HepG2 (cell line): ENCODE measurements around the gene KARS1.

Source experiments
- ATF1 ChIP-seq: IDR thresholded peaks from 2 replicates; pipeline ENCODE4 v1.6.1; 2016; ENCODE audit warnings: mild to moderate bottlenecking, control low read depth
- ATF7-NPFF ChIP-seq: sonication (generic); formaldehyde crosslinking; IDR thresholded peaks from 2 replicates; pipeline ENCODE4 v1.8.1; 2023; ENCODE audit warnings: mild to moderate bottlenecking, low read depth, missing genetic modification reagents, moderate library complexity
- CAMTA2 ChIP-seq: sonication (generic); formaldehyde crosslinking; IDR thresholded peaks from 2 replicates; pipeline ENCODE4 v1.4.0; 2020; ENCODE audit warnings: mild to moderate bottlenecking, missing genetic modification reagents, borderline replicate concordance
- HOXA9 ChIP-seq: sonication (generic); formaldehyde crosslinking; IDR thresholded peaks from 2 replicates; pipeline ENCODE4 v1.8.1; 2022; ENCODE audit warnings: missing genetic modification reagents, mild to moderate bottlenecking, moderate library complexity, borderline replicate concordance
- JUN ChIP-seq: sonication (generic); formaldehyde crosslinking; IDR thresholded peaks from 2 replicates; pipeline ENCODE4 v1.4.0; 2020; ENCODE audit warnings: mild to moderate bottlenecking, missing genetic modification reagents
- TCF12 ChIP-seq, 2 experiments: fragments of 450-650 bp in 1 of 2; sonication (generic) in 1 of 2; formaldehyde crosslinking in 1 of 2; IDR thresholded peaks; 2 replicates each; pipeline versions ENCODE4 v1.6.1 to v1.8.0; 2017 to 2022; ENCODE audit warnings: antibody characterized with exemption in 1 of 2, mild to moderate bottlenecking in 1 of 2, missing genetic modification reagents in 1 of 2, moderate library complexity in 1 of 2
- ZBTB1 ChIP-seq: sonication (generic); formaldehyde crosslinking; IDR thresholded peaks from 2 replicates; pipeline ENCODE4 v1.4.0; 2020; ENCODE audit warnings: missing genetic modification reagents, borderline replicate concordance
- ZNF75D ChIP-seq: sonication (generic); formaldehyde crosslinking; IDR thresholded peaks from 2 replicates; pipeline ENCODE4 v1.8.1; 2023; ENCODE audit warnings: missing genetic modification reagents, mild to moderate bottlenecking, borderline replicate concordance
- ZSCAN29 ChIP-seq: sonication (generic); formaldehyde crosslinking; conservative IDR thresholded peaks from 2 replicates; pipeline ENCODE4 v1.4.0; 2020; ENCODE audit warnings: mild to moderate bottlenecking, missing genetic modification reagents
- TF ChIP-seq, protein P1 (sequence below): sonication (generic); formaldehyde crosslinking; IDR thresholded peaks from 2 replicates; pipeline ENCODE4 v1.5.0; 2020; ENCODE audit warnings: mild to moderate bottlenecking, missing genetic modification reagents, moderate library complexity
- TF ChIP-seq, protein P2 (sequence below): IDR thresholded peaks from 2 replicates; pipeline ENCODE4 v1.6.1; 2016

DNA sequence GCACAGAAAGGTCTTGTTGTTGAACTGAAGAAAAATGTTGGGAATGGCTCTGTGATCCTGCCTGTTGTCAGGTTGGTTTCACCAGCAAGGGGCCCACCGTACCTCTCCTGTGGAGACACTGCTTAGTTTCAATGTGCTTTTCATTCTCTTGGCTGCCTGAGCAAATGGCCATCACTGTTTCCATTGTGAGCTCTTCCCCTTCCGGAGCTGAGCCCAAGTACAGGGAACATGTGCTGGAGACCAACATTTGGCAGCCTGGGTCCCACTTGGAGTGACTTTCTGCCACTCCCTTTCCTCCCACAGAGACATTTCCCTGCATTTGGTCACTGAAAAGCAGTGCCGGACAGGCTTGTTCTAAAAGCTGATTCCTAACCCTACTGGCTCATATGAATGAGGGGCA lies 58.2 kb downstream of the KARS1 start:
- TF ChIP-seq, protein P1, sequence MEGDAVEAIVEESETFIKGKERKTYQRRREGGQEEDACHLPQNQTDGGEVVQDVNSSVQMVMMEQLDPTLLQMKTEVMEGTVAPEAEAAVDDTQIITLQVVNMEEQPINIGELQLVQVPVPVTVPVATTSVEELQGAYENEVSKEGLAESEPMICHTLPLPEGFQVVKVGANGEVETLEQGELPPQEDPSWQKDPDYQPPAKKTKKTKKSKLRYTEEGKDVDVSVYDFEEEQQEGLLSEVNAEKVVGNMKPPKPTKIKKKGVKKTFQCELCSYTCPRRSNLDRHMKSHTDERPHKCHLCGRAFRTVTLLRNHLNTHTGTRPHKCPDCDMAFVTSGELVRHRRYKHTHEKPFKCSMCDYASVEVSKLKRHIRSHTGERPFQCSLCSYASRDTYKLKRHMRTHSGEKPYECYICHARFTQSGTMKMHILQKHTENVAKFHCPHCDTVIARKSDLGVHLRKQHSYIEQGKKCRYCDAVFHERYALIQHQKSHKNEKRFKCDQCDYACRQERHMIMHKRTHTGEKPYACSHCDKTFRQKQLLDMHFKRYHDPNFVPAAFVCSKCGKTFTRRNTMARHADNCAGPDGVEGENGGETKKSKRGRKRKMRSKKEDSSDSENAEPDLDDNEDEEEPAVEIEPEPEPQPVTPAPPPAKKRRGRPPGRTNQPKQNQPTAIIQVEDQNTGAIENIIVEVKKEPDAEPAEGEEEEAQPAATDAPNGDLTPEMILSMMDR (CRISPR knock-in tag) = no peak
- no peak for TF ChIP-seq ATF1
- TF ChIP-seq HOXA9 = no peak
- no peak for TF ChIP-seq ZSCAN29 (CRISPR knock-in tag)
- TF ChIP-seq ATF7-NPFF = no peak
- TF ChIP-seq TCF12 (IDR thresholded peaks at IDR 0.05) = no peak
- no peak for TF ChIP-seq TCF12 (CRISPR knock-in tag; IDR thresholded peaks at IDR 0.05)
- TF ChIP-seq ZNF75D (CRISPR knock-in tag) = no peak
- no peak for TF ChIP-seq JUN (CRISPR knock-in tag)
- no peak for TF ChIP-seq ZBTB1 (CRISPR knock-in tag)
- TF ChIP-seq CAMTA2 (CRISPR knock-in tag) = no peak
- TF ChIP-seq, protein P2, sequence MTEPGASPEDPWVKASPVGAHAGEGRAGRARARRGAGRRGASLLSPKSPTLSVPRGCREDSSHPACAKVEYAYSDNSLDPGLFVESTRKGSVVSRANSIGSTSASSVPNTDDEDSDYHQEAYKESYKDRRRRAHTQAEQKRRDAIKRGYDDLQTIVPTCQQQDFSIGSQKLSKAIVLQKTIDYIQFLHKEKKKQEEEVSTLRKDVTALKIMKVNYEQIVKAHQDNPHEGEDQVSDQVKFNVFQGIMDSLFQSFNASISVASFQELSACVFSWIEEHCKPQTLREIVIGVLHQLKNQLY (CRISPR knock-in tag) = no peak
